DMS53 (cell line): ENCODE measurements around the gene PTK7.
A peak's percentile ranks its signal among the peaks of the same experiment; 100 is the strongest.

Experiments used
- DNase-seq: peaks from one replicate; lab custom pipeline; 2025; lab: John Stamatoyannopoulos, UW

The PTK7 gene

DNA sequence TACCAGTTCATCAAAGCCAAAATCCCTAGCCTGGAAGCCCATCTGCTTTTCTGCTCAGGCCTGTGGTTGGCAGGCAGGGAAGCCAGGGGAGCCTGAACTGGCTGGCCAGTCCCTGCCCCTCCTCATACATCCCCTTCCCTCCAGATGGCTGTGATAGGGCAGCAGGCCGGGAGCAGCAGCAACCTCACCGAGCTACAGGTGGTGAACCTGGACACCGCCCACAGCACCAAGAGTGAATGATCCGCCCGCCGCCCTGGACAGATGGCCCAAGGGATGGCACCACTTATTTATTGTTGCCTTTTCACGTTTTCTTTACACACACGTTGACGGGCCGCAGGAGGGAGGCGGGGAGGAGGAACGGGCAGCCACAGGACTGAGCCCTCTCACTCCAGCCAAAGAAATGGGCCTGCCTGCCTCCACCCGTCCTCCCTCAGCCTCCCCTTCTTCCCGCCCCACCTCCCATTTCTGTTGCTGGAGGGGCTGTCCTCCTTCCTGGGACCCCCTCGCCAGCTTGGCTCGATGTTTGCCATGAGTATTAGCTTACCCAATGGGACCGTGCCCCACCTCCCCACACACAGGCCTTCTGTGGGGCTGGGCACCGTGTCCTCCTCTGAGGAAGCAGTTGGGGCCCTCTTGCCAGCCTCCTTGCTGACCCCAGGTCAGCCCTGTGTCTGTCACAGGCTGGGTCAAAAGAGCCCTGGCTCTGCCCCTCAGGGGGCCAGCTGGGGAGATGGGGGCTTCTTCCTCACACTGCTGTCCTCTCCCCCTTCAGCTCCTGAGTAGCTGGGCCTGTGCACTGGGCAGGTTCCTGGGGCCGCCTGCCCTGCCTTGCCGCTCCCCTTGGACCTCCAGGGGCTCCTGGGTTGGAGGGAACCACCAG lies 103.1 kb downstream of the PTK7 start:
- no peak for DNase-seq

GRCh38 chr6:43180058-43180457 lies 103.9 kb downstream of the PTK7 start:
- DNase-seq = no peak

GRCh38 chr6:43180985-43181384 lies 104.9 kb downstream of the PTK7 start:
- DNase-seq = peak; percentile 26

DNA sequence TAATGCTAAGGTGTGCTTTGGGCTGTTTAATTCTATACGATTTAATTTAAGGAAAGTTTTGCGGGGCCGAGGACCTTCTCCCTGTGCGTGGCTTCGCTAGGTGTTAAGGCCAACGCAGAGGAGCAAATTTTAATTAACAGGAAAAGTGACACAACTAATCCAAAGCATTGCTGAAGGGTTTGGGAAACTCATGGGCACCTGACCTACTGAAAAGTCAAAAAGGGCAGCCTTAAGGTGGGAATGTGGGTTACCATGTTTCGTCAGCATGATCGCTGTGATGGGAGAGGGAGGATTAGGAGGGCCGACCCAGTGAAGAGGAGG lies 105.5 kb downstream of the PTK7 start:
- no peak for DNase-seq

GRCh38 chr6:43181942-43182860 lies 106.1 kb downstream of the PTK7 start, which contains the start of gene CUL9:
Gene CUL9 (plus strand): TSS chr6:43182196. CDS start chr6:43184311, 2,115 bp downstream.
- DNase-seq = peak; percentile 95

DNA sequence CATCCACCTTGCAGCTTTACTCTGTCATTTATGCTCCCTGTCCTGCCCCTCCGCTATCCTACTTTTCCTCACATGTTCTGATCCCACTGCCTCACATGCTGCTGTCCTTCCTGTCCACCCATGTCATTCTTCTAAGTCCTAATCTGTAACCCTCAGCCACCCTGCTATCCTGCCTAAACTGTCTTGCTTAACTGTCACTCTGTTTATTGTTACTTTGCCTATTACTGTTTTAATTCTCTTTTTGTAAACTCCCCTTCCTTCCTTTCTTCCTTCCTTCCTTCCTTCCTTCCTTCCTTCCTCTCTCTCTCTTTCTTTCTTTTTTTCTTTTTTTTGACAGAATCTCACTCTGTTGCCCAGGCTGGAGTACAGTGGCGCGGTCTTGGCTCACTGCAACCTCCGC lies 107.3 kb downstream of the PTK7 start:
- no peak for DNase-seq

DNA sequence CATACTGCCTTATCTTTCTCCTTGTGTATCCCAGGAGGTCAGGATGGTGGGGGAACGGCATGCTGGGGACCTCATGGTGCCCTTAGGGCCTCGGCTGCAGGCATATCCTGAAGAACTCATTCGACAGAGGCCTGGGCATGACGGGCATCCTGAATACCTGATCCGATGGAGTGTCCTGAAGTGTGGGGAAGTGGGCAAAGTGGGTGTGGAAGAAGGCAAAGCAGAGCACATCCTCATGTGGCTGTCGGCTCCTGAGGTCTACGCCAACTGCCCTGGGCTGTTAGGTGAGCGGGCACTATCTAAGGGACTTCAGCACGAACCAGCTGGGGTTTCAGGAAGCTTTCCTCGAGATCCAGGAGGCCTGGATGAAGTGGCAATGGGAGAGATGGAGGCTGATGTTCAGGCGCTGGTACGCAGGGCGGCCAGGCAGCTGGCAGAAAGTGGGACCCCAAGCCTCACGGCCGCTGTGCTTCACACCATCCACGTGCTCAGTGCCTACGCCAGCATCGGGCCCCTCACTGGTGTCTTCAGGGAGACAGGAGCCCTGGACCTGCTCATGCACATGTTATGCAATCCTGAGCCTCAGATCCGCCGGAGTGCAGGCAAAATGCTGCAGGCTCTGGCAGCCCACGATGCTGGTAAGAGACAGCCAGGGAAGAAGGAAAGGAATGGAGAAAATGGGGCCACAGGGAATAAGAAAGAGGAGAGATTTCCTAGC lies 108.3 kb downstream of the PTK7 start:
- no peak for DNase-seq

DNA sequence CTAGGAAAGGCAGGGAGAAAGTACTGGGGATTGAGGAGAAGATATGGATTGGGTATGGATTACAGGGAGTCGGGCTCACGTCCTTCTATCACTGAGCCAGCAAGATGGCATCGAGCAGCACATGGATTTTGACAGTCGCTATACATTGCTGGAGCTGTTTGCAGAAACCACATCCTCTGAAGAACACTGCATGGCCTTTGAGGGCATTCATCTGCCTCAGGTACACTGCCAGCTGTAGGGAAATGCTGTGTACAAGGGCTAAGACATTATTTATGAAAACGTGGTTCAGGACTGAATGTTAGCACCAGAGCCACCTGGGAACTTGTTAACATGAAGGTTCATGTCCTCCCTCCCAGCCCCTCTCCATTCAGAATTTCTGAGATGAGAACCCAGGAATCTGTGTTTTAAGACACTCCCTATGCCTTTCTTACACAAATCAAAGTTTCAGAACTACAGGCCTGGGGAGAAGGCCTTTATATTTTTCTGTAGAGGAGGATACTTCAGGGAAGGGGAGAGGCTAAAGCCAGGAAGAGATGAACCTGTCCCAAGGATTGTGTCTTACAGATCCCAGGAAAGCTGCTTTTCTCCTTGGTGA lies 109.4 kb downstream of the PTK7 start:
- no peak for DNase-seq

- DNase-seq = no peak
Measured at GRCh38 chr6:43186019-43186418, 109.9 kb downstream of the PTK7 start.

DNA sequence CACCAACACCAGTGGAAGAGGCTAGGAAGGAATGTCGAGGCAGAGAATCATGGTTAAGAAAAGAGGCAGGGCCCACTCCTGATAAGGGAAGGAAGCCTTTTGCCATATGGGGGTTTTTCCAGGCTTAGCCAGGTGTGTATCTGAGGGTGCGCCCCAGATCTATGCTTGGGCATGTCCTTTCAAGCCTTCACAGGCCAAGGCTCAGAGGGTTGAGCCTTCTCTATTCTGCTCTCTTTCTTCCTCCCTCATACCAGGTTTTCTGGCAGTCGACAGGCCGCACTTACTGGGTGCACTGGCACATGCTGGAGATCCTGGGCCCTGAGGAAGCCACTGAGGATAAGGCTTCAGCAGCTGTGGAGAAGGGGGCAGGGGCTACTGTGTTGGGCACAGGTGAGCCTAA lies 110.6 kb downstream of the PTK7 start:
- no peak for DNase-seq

- no peak for DNase-seq
Measured at GRCh38 chr6:43187821-43188220, 111.7 kb downstream of the PTK7 start.

- DNase-seq = no peak
Measured at GRCh38 chr6:43188426-43188825, 112.3 kb downstream of the PTK7 start.

GRCh38 chr6:43189776-43190304 lies 113.7 kb downstream of the PTK7 start:
- DNase-seq = no peak

- no peak for DNase-seq
Measured at GRCh38 chr6:43192911-43193310, 116.8 kb downstream of the PTK7 start.

DNA sequence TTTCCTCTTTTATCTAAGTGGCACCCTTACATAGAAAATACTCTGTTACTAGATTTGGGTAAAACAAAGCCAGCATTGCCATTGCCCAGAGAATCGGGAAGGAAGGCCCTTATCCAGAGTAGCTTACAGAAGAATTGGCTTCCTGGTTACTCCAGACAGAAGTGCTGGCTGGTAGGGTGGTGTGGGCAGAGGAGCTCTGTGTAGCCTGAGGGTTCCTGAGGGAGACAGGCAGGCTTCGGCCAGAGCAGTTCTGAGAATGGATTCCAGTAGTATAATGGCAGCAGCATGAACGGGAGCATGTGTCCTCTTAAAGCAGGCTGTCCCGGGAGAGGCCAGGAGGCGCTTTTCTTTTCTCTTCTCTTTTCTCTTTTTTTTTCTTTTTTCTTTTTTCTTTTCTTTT lies 117.8 kb downstream of the PTK7 start:
- DNase-seq = no peak

- no peak for DNase-seq
Measured at GRCh38 chr6:43196337-43196736, 120.2 kb downstream of the PTK7 start.

- DNase-seq = no peak
Measured at GRCh38 chr6:43199912-43200311, 123.8 kb downstream of the PTK7 start.

GRCh38 chr6:43200541-43200940 lies 124.4 kb downstream of the PTK7 start:
- no peak for DNase-seq

DNA sequence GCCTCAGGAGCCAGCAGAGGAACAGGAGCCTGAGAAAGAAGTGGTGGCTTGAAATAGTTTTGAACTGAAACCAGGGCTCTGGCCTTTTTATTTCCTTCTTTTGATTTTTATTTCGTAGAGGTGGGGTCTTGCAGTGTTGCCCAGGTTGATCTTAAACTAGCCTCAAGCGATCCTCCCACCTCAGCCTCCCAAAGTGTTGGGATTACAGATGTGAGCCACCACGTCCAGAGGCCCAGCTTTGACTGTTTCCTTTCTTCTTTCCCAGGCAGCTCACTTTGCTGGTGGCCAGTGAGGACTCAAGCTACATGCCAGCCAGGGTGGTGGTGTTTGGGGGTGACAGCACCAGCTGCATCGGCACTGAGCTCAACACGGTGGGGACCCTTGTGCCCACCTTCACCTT lies 126.3 kb downstream of the PTK7 start:
- no peak for DNase-seq

DNA sequence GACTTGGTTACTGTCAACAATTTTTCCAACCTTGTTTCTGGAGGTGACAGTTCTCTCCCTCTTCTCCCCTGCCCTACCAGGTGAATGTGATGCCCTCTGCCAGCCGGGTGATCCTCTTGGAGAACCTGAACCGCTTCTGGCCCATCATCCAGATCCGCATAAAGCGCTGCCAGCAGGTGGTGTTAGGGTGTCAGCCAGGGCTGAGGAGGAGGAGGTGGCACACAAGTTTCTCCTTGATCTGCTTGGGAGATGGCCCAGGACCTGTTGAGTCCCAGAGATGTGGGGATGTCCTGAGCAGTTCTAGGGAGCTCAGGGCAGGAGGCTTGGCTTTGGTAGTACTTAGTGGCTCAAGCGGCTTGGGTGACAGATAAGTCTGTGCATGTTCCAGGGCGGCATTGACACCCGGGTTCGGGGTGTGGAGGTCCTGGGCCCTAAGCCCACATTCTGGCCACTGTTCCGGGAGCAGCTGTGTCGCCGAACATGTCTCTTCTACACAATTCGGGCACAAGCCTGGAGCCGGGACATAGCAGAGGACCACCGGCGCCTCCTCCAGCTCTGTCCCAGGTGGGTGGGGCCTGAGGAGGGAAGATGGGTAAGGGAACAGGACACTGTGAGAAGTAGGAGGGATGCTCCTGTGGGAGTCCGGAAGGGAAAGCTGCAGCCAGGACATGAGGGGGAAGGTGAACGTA lies 127.1 kb downstream of the PTK7 start:
- peak; percentile 19 for DNase-seq

DNA sequence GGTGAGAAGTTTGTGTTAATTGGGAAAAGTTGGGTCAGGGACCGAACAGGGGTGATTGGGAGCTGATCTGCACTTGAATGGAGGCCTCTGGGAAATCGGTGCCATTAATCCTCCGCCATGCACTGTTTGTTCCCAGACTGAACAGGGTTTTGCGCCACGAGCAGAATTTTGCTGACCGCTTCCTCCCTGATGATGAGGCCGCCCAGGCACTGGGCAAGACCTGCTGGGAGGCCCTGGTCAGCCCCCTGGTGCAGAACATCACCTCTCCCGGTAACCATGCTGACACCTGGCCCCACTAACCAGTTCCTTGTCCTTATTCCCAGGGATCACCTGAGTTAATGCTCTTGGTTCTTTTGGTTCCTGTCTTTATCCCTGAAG lies 127.6 kb downstream of the PTK7 start:
- DNase-seq = no peak
